ENCODE data around the gene TPGS1.

- TF ChIP-seq POLR2A (IDR thresholded peaks at IDR 0.05) (no peak), CTCF (IDR thresholded peaks at IDR 0.05) (no peak)
These were observed 48.9 kb upstream of the TPGS1 start for GRCh38 chr19:458091-459042.

All from body of pancreas (tissue), 4 donors.